Progenitor cell of endocrine pancreas (in vitro differentiated cells): ENCODE results near the gene OSBPL10. TPM values are rescaled to one million over a fixed set of nuclear protein-coding genes. Genes with fewer than 3 reads are reported as not detected.

Experiments used
- DNase-seq: peaks from one replicate; pipeline ENCODE4 v3.0.0; 2021; ENCODE audit warnings: low spot score; ENCODE audit not compliant: unreplicated experiment
- H3K27ac Mint-ChIP-seq: 2 replicates; pipeline ENCODE4 v1.8.0; 2021; ENCODE audit warnings: mild to moderate bottlenecking, moderate library complexity, mixed read lengths
- H3K27me3 Mint-ChIP-seq: 2 replicates; pipeline ENCODE4 v1.8.0; 2021; ENCODE audit warnings: mixed read lengths
- H3K36me3 Mint-ChIP-seq: 2 replicates; pipeline ENCODE4 v1.8.0; 2022; ENCODE audit warnings: mixed read lengths; ENCODE audit not compliant: insufficient read depth
- H3K4me1 Mint-ChIP-seq: 2 replicates; pipeline ENCODE4 v1.8.0; 2021; ENCODE audit warnings: low read depth, mixed read lengths
- H3K4me3 Mint-ChIP-seq: 2 replicates; pipeline ENCODE4 v1.8.0; 2021; ENCODE audit warnings: low read depth, mild to moderate bottlenecking, moderate library complexity, mixed read lengths
- H3K9me3 Mint-ChIP-seq: 2 replicates; pipeline ENCODE4 v1.8.0; 2021; ENCODE audit warnings: low read depth, mixed read lengths
- total RNA-seq: library from RNA; stranded (reverse); gene quantifications from 2 replicates; pipeline ENCODE4 v1.2.1, GENCODE V29; 2021
- TF ChIP-seq, protein P1 (sequence below): fragments of 200-600 bp; sonication (generic); IDR thresholded peaks from one replicate; pipeline ENCODE4 v1.5.0; 2021; ENCODE audit warnings: antibody characterized with exemption, mild to moderate bottlenecking; ENCODE audit not compliant: unreplicated experiment

Gene OSBPL10
- total RNA-seq, 1 donor from 2014 or later: 25.2 TPM

DNA sequence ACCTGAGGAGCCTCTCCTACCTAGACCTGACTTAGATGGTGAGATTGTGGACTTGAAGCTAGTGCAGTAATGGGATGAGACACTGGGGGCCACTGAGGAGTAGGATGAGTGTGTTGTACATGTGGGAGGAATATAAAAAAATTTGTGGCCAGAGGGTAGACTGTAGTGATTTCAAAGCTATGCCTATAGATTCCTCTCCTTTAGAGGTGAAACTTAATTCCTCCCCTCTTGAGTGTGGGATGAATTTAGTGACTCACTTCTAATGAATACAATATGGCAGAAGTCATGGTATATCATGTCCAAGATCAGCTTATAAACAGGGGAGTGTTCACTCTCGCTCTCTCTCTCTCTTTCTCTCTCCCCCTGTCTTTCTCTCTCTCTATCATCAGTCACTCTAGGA is 7.2 kb upstream of the OSBPL10 start:
- TF ChIP-seq, protein P1, sequence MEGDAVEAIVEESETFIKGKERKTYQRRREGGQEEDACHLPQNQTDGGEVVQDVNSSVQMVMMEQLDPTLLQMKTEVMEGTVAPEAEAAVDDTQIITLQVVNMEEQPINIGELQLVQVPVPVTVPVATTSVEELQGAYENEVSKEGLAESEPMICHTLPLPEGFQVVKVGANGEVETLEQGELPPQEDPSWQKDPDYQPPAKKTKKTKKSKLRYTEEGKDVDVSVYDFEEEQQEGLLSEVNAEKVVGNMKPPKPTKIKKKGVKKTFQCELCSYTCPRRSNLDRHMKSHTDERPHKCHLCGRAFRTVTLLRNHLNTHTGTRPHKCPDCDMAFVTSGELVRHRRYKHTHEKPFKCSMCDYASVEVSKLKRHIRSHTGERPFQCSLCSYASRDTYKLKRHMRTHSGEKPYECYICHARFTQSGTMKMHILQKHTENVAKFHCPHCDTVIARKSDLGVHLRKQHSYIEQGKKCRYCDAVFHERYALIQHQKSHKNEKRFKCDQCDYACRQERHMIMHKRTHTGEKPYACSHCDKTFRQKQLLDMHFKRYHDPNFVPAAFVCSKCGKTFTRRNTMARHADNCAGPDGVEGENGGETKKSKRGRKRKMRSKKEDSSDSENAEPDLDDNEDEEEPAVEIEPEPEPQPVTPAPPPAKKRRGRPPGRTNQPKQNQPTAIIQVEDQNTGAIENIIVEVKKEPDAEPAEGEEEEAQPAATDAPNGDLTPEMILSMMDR: no peak
- Mint-ChIP-seq H3K36me3 (no peaks in the 10 kb centered on the region), H3K27ac (no peak overlapping the region), H3K4me3 (no peak overlapping the region), H3K9me3 (peaks cover 3% of the 10 kb centered on the region), H3K4me1 (peaks cover 2% of the 10 kb centered on the region), H3K27me3 (peaks cover 4% of the 10 kb centered on the region)
- DNase-seq: no peak

DNA sequence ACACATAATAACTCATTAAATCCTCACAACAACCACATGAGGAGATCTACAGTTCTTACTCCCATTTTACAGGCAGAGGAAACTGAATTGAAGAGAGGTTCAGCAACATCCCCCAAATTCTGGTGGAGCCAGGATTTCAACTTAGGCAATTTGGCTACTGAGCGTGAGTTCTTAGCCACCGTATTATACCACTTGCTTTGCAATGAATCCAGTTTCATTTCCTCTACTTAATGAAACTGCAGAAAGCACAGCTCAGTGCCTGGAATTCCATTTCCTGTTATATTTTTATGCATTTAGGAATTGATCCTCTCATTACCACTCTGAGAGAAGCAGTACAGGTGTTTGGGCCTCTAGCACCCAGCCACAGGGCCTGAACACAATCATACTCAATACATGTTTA is 4.8 kb upstream of the OSBPL10 start:
- no peak overlapping the region for H3K27ac Mint-ChIP-seq
- no peaks in the 10 kb centered on the region for H3K9me3 Mint-ChIP-seq
- TF ChIP-seq, protein P1: no peak
- H3K4me1 Mint-ChIP-seq: peaks cover 5% of the 10 kb centered on the region
- H3K4me3 Mint-ChIP-seq: no peak overlapping the region
- peaks cover 23% of the 10 kb centered on the region for H3K27me3 Mint-ChIP-seq
- no peak for DNase-seq
- no peaks in the 10 kb centered on the region for H3K36me3 Mint-ChIP-seq

DNA sequence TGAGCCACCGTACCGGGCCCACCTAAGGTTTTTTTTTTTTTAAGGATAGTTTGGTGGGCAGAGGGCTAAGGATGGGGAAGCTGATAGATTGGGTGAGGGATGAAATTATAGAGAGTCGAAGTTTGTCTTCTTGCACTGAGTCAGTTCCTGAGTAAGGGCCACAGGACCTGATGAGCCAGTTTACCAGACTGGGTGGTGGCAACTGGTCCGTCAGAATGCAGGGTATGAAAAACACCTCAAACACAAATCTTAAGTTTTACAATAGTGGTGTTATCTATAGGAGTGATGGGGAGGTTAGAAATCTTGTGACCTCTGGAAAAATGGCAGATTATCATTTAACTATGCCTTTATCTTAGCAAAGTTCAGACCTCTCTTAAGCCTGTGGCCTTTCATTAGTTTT is 3.3 kb upstream of the OSBPL10 start:
- Mint-ChIP-seq H3K27ac (no peak overlapping the region), H3K27me3 (peaks cover 26% of the 10 kb centered on the region), H3K4me3 (no peak overlapping the region), H3K4me1 (peaks cover 10% of the 10 kb centered on the region), H3K9me3 (no peaks in the 10 kb centered on the region), H3K36me3 (no peaks in the 10 kb centered on the region)
- TF ChIP-seq, protein P1: no peak
- DNase-seq: no peak

DNA sequence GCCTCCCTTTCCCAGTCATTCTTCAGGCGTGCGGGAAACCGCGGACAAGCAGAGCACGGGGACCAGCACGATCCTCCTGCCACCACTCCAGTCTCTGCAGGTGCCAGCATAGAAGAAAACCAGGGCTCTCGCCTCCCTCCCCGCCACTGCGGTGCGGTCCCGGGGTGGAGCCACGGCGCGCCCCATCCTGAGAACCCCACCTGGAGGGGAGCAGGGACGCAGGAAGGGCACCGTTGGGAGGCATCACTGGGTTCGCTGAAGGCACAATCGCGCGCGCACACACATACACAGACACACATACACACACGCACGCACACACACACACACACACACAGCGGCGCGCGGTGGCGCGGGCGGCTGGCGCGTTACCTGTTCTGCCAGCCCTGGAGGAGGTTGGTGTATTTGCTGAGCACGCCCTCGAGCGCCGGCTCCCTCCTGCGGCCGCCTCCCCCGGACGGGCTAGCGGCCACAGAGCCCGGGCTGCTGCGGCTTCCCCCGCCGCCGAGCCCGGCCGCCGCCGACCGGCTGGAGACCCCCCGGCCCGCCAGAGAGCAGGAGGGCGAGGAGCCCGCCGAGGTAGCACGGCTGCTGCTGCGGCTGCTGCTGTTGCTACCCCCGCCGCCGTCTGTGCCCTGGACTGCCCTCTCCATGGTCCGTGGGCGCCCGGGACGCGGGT is 394 bp downstream of the OSBPL10 start:
- peak overlapping the region; percentile 84 for H3K4me3 Mint-ChIP-seq
- H3K27me3 Mint-ChIP-seq: peaks cover 36% of the 10 kb centered on the region
- H3K36me3 Mint-ChIP-seq: peaks cover 5% of the 10 kb centered on the region
- H3K4me1 Mint-ChIP-seq: peaks cover 17% of the 10 kb centered on the region
- H3K27ac Mint-ChIP-seq: peak overlapping the region; percentile 87
- no peaks in the 10 kb centered on the region for H3K9me3 Mint-ChIP-seq
- peak; percentile 64 for DNase-seq
- TF ChIP-seq, protein P1: no peak

DNA sequence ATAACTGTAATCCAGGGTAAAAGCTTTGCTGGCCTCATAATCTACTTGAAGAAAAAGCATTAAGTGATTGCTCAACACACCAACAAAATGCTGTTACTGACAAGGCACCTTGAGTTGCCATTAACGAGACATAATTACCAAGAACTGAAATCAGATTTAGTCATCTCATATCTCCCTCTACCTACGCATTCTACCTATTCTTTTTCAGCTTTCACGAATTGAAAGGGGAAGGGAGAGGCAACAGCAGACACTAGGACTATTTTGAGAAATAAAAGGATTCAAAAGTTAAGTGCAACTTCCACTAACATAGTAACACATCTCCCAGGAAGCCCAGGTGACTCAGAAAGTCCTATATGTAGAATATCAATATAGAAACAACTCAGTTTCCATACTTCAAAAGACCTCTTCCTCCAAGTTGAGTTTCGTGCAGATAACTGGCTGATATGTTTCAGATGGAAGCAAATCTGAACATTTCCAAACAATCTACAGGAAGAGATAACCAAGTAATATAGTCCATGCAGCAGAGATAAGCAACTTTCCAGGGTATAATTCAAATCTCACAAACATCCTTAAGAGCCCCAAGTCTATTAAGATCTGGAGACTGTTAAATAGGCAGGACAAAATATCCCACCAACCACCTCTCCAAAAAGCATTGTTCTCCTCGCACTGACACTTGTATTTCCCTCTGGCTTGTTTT is 1.9 kb downstream of the OSBPL10 start:
- H3K27ac Mint-ChIP-seq: peak overlapping the region; percentile 55
- H3K4me1 Mint-ChIP-seq: peaks cover 22% of the 10 kb centered on the region

More for the DNA sequence above, 1.9 kb downstream of the OSBPL10 start:
- peaks cover 5% of the 10 kb centered on the region for H3K36me3 Mint-ChIP-seq
- no peak for DNase-seq
- peaks cover 36% of the 10 kb centered on the region for H3K27me3 Mint-ChIP-seq
- peak overlapping the region; percentile 66 for H3K4me3 Mint-ChIP-seq
- H3K9me3 Mint-ChIP-seq: no peaks in the 10 kb centered on the region
- TF ChIP-seq, protein P1: no peak
